ENCODE data around the gene HYOU1. TPM values are rescaled to one million over a fixed set of nuclear protein-coding genes. Genes with fewer than 3 reads are reported as not detected.

The HYOU1 gene
- total RNA-seq, 4 donors from 2014 or later = 46.4 to 131 (median 61.0) TPM

DNA sequence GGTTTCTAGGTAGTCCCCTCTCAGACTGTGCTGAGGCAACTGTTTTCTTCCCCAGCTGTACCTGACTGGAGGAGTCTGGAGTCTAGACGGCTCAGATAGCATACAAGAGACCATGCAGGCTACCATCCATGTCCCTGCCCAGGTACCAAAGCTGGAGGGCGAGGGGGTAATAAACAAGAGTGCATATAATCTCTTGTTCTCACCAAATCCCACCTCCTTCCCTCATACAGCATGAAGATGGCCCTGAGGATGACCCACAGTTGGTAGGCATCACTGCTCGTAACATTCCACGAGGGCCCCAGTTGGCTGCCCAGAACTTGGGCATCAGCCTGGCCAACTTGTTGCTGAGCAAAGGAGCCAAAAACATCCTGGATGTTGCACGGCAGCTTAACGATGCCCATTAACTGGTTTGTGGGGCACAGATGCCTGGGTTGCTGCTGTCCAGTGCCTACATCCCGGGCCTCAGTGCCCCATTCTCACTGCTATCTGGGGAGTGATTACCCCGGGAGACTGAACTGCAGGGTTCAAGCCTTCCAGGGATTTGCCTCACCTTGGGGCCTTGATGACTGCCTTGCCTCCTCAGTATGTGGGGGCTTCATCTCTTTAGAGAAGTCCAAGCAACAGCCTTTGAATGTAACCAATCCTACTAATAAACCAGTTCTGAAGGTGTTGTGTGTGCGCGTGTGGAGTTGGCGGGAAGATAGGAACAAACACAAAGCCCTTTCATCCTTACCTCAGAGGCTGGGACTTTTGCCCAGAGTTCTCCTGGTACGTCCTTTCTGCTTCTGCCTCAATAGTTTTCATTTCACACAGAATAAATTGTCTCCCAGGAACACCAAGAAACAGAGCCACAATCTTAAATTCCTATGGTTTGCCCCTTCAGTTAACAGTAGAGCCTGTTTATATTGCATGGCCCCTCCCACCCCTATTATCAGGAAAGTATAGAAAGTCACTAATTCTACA is 36.2 kb upstream of the HYOU1 start:
- H3K27ac ChIP-seq = peak overlapping the region; percentile 94 to 97 (median 96)
- H3K9me3 ChIP-seq = no peaks in the 10 kb centered on the region
- DNase-seq = no peak
- peak overlapping the region in 2 of 4 donors; percentile 75 to 92 for H3K4me3 ChIP-seq
- WGBS, 2 donors (ENCODE audit: low coverage in 1 of 2) = 30% methylated on average over 12 of the region's 12 CpGs; no CpG with 5 or more reads in 1 of the 2 donors
- peaks cover 0 to 7% (median 1%) of the 10 kb centered on the region in 4 donors for H3K36me3 ChIP-seq
- TF ChIP-seq CTCF (IDR thresholded peaks at IDR 0.05) (no peak), EP300 (IDR thresholded peaks at IDR 0.05; ENCODE audit: low read depth) (no peak), POLR2AphosphoS5 (IDR thresholded peaks at IDR 0.05) (no peak), POLR2A (IDR thresholded peaks at IDR 0.05) (no peak)
- intact Hi-C loops (cut with DNase I; ENCODE audit: low total_unique reads) (no loop called here), in situ Hi-C loops (cut with MboI; ENCODE audit: low pct_ligation_motif_present in 1 of 4, low pct_unique_long_range_greater_than_20kb in 1 of 4, low sequenced_read_pairs in 3 of 4) (no loop called here)
- peaks cover 18 to 27% (median 20%) of the 10 kb centered on the region in 4 donors for H3K4me1 ChIP-seq
- H3K27me3 ChIP-seq = no peaks in the 10 kb centered on the region

GRCh38 chr11:119091966-119092879 is 35.2 kb upstream of the HYOU1 start:
- no peak for TF ChIP-seq POLR2AphosphoS5 (IDR thresholded peaks at IDR 0.05)
- no peak for TF ChIP-seq CTCF (IDR thresholded peaks at IDR 0.05)
- TF ChIP-seq EP300 (IDR thresholded peaks at IDR 0.05; ENCODE audit: low read depth) = no peak
- TF ChIP-seq POLR2A (IDR thresholded peaks at IDR 0.05) = no peak
- WGBS, 2 donors (ENCODE audit: low coverage in 1 of 2) = 79 to 84% methylated on average over 2 to 13 of the region's 13 CpGs
- in situ Hi-C loops (cut with MboI; ENCODE audit: low pct_ligation_motif_present in 1 of 4, low pct_unique_long_range_greater_than_20kb in 1 of 4, low sequenced_read_pairs in 3 of 4) = no loop called here
- H3K4me3 ChIP-seq = no peak overlapping the region
- DNase-seq = no peak
- H3K4me1 ChIP-seq = peaks cover 18 to 27% (median 20%) of the 10 kb centered on the region in 4 donors
- H3K36me3 ChIP-seq = no peaks in the 10 kb centered on the region
- intact Hi-C loops (cut with DNase I; ENCODE audit: low total_unique reads) = no loop called here
- no peaks in the 10 kb centered on the region for H3K27me3 ChIP-seq
- peak overlapping the region in 2 of 4 donors; percentile 97 for H3K27ac ChIP-seq
- no peaks in the 10 kb centered on the region for H3K9me3 ChIP-seq

DNA sequence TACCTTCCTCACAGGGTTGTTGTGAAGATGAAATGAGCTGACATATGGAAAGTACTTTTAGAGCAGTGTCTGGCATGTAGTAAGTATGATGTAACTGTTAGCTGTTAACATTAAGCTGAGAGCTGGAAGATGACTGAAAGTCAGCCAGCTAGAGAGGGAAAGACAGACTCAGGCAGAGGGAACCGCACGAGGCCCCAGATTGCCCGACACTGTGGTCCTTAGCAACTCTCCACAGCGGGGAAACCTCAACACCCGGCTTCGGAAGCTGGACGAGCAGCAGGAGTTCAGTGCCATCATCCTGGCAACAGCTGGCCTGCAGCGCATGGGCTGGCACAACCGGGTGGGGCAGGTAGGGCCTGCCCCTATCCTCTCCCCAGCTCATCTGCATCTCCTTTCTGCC is 34.2 kb upstream of the HYOU1 start:
- 73% methylated on average over 9 of the region's 9 CpGs; no CpG with 5 or more reads in 1 of the 2 donors for WGBS, 2 donors (ENCODE audit: low coverage in 1 of 2)
- no peak overlapping the region for H3K27ac ChIP-seq

More for the DNA sequence above, 34.2 kb upstream of the HYOU1 start:
- Histone ChIP-seq H3K27me3 (no peaks in the 10 kb centered on the region), H3K36me3 (no peaks in the 10 kb centered on the region), H3K4me1 (peaks cover 19 to 28% (median 21%) of the 10 kb centered on the region in 4 donors), H3K9me3 (no peaks in the 10 kb centered on the region), H3K4me3 (no peak overlapping the region)
- no peak for DNase-seq
- TF ChIP-seq POLR2AphosphoS5 (IDR thresholded peaks at IDR 0.05) = no peak
- TF ChIP-seq POLR2A (IDR thresholded peaks at IDR 0.05) = no peak
- no peak for TF ChIP-seq CTCF (IDR thresholded peaks at IDR 0.05)
- no peak for TF ChIP-seq EP300 (IDR thresholded peaks at IDR 0.05; ENCODE audit: low read depth)
- in situ Hi-C loops (cut with MboI; ENCODE audit: low pct_ligation_motif_present in 1 of 4, low pct_unique_long_range_greater_than_20kb in 1 of 4, low sequenced_read_pairs in 3 of 4) = no loop called here
- intact Hi-C loops (cut with DNase I; ENCODE audit: low total_unique reads) = no loop called here
